A549 (cell line): ENCODE results near the gene RINL.

Experiments
- CEBPB ChIP-seq, 2 experiments: fragments of >200 bp in 1 of 2; sonication (Bioruptor Twin) in 1 of 2; formaldehyde crosslinking in 1 of 2; IDR thresholded peaks; 2 replicates each; pipeline ENCODE4 v1.6.1; 2012 to 2016
- CTCF ChIP-seq: fragments of >200 bp; sonication (Bioruptor Twin); formaldehyde crosslinking; IDR thresholded peaks from 3 replicates; pipeline ENCODE4 v1.5.1; 2016
- EP300 ChIP-seq, 2 experiments: fragments of >200 bp; sonication (Bioruptor Twin); formaldehyde crosslinking; IDR thresholded peaks; 2 replicates in 1 of 2; 3 replicates in 1 of 2; pipeline ENCODE4 v1.6.1; 2016 to 2017
- GATA3 ChIP-seq: IDR thresholded peaks from 2 replicates; pipeline ENCODE4 v1.6.1; 2012; ENCODE audit warnings: borderline replicate concordance
- HDAC2 ChIP-seq: fragments of 200-600 bp; sonication (generic); IDR thresholded peaks from 2 replicates; pipeline ENCODE4 v1.6.1; 2016
- HOXA7 ChIP-seq: fragments of 250-450 bp; sonication (Bioruptor Pico); IDR thresholded peaks from 2 replicates; pipeline ENCODE4 v1.5.0; 2020; ENCODE audit warnings: mild to moderate bottlenecking, moderate library complexity
- KDM1A ChIP-seq: fragments of 200-600 bp; sonication (generic); IDR thresholded peaks from 2 replicates; pipeline ENCODE4 v1.6.1; 2016; ENCODE audit warnings: low read depth, mild to moderate bottlenecking
- MAFK ChIP-seq: fragments of 450-650 bp; IDR thresholded peaks from 2 replicates; pipeline ENCODE4 v1.6.1; 2014; ENCODE audit not compliant: partially characterized antibody
- POLR2A ChIP-seq: IDR thresholded peaks from 2 replicates; pipeline ENCODE4 v1.6.1; 2012; ENCODE audit warnings: mild to moderate bottlenecking, low read length
- RAD21 ChIP-seq, 2 experiments: fragments of >200 bp in 1 of 2; sonication (Bioruptor Twin) in 1 of 2; formaldehyde crosslinking in 1 of 2; IDR thresholded peaks in 1 of 2; conservative IDR thresholded peaks in 1 of 2; 2 replicates in 1 of 2; 3 replicates in 1 of 2; pipeline ENCODE4 v1.6.1; 2012 to 2018; ENCODE audit warnings: inconsistent platforms in 1 of 2
- RNF2 ChIP-seq: fragments of 200-600 bp; sonication (generic); IDR thresholded peaks from 2 replicates; pipeline ENCODE4 v1.6.1; 2016; ENCODE audit warnings: low read depth, mild to moderate bottlenecking, antibody characterized with exemption, moderate library complexity, borderline replicate concordance
- SMC3 ChIP-seq: fragments of >200 bp; sonication (Bioruptor Twin); formaldehyde crosslinking; IDR thresholded peaks from 3 replicates; pipeline ENCODE4 v1.6.1; 2018; ENCODE audit warnings: inconsistent platforms
- TF ChIP-seq, protein P1 (sequence below): fragments of 250-450 bp; sonication (Bioruptor Pico); IDR thresholded peaks from 2 replicates; pipeline ENCODE4 v1.5.0; 2021; ENCODE audit warnings: mild to moderate bottlenecking, moderate library complexity, borderline replicate concordance

DNA sequence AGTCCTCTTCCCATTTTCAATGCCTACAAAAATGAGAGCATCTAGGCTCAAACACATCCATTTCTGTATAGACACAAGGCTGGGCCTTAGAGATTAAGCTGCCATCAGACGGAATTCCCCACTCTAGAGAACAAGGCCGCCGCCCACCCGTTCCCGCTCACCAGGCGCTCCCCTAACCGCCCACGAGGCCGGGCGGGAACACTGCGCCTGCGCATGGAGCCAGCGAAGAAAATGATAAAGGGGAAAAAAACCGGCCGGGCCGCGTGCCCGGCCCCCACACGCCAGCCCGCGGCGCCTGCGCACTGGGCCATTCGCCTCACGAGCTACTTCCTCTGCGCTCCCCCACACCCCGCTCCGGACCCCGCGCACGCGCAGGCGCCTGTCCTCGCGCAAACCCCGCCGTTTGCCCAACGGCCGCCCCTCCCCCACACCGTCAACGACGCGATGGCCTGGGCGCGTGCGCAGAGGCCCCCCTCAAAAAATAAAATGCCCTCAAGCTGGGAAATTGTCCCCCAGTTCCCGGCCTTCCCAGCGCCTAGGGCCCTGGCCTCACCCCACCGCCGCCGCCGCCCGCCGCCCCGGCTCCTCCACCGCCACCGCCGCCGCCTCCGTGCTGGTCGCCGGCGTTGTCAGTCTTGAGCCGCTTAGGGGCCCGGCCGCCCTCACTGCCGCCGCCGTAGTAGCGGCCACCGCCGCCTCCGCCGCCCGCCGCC lies 28.8 kb downstream of the RINL start:
- TF ChIP-seq CTCF (no peak), EP300 (IDR thresholded peaks at IDR 0.05) (peak in 1 of 2 experiments; percentile 43; a peak in 1 of 5 replicates), RAD21 (conservative IDR thresholded peaks at IDR 0.05 in 1 of 2, IDR thresholded peaks at IDR 0.05 in 1 of 2) (peak; percentile 4 to 36; a peak in 2 of 5 replicates), MAFK (no peak), HOXA7 (peak; percentile 96), KDM1A (no peak), HDAC2 (no peak), GATA3 (0 out of 2 replicates have a peak, but pooled peaks have one; percentile 29), POLR2A (no peak; the same call in 1 of the 2 replicates), CEBPB (IDR thresholded peaks at IDR 0.05) (peak in 1 of 2 experiments; percentile 66; a peak in 1 of 4 replicates), SMC3 (no peak; the same call in 2 of the 3 replicates), RNF2 (no peak)
- TF ChIP-seq, protein P1, sequence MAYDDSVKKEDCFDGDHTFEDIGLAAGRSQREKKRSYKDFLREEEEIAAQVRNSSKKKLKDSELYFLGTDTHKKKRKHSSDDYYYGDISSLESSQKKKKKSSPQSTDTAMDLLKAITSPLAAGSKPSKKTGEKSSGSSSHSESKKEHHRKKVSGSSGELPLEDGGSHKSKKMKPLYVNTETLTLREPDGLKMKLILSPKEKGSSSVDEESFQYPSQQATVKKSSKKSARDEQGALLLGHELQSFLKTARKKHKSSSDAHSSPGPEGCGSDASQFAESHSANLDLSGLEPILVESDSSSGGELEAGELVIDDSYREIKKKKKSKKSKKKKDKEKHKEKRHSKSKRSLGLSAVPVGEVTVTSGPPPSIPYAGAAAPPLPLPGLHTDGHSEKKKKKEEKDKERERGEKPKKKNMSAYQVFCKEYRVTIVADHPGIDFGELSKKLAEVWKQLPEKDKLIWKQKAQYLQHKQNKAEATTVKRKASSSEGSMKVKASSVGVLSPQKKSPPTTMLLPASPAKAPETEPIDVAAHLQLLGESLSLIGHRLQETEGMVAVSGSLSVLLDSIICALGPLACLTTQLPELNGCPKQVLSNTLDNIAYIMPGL = no peak
